GM23338 (cell line): ENCODE data around the gene GCLM. TPM values are rescaled to one million over a fixed set of nuclear protein-coding genes. Genes with fewer than 3 reads are reported as not detected.

ENCODE experiments used
- ATAC-seq: fragments of 200-7000 bp; cut with Tn5 transposase; 3 replicates; pipeline ENCODE4 v1.9.1; 2020
- DNase-seq: peaks from one replicate; pipeline ENCODE4 v3.0.0-alpha.2; 2015; ENCODE audit warnings: low spot score
- H2AFZ ChIP-seq: fragments of 200-600 bp; sonication (generic); 2 replicates; pipeline ENCODE4 v1.8.0; 2016; ENCODE audit warnings: antibody characterized with exemption, mild to moderate bottlenecking, moderate library complexity
- H3F3A ChIP-seq: fragments of 200-600 bp; sonication (generic); replicated peaks from 2 replicates; pipeline ENCODE4 v1.8.0; 2017; ENCODE audit warnings: antibody characterized with exemption, mixed run types, low read depth
- H3K27ac ChIP-seq: fragments of 200-600 bp; sonication (generic); 2 replicates; pipeline ENCODE4 v1.6.1; 2016; ENCODE audit warnings: low read depth
- H3K27me3 ChIP-seq: fragments of 200-600 bp; sonication (generic); 2 replicates; pipeline ENCODE4 v1.8.0; 2016; ENCODE audit warnings: mild to moderate bottlenecking, mixed run types, moderate library complexity; ENCODE audit not compliant: insufficient read depth
- H3K36me3 ChIP-seq: fragments of 200-600 bp; sonication (generic); 2 replicates; pipeline ENCODE4 v1.8.0; 2016; ENCODE audit warnings: mild to moderate bottlenecking; ENCODE audit not compliant: insufficient read depth
- H3K4me1 ChIP-seq: fragments of 200-600 bp; sonication (generic); 2 replicates; pipeline ENCODE4 v1.8.0; 2016; ENCODE audit warnings: mild to moderate bottlenecking, moderate library complexity; ENCODE audit not compliant: insufficient read depth
- H3K4me2 ChIP-seq: fragments of 200-600 bp; sonication (generic); 2 replicates; pipeline ENCODE4 v1.7.1; 2017; ENCODE audit warnings: mixed run types
- H3K4me3 ChIP-seq: fragments of 200-600 bp; sonication (generic); 2 replicates; pipeline ENCODE4 v1.6.1; 2016; ENCODE audit warnings: mixed run types
- H3K79me2 ChIP-seq: fragments of 200-600 bp; sonication (generic); replicated peaks from 2 replicates; pipeline ENCODE4 v1.8.0; 2017; ENCODE audit warnings: mild to moderate bottlenecking; ENCODE audit not compliant: insufficient read depth
- H3K9me2 ChIP-seq: fragments of 200-600 bp; sonication (generic); 2 replicates; pipeline ENCODE4 v1.8.0; 2017; ENCODE audit not compliant: insufficient read depth
- H4K20me1 ChIP-seq: fragments of 200-600 bp; sonication (generic); replicated peaks from 2 replicates; pipeline ENCODE4 v1.8.0; 2017; ENCODE audit warnings: mild to moderate bottlenecking; ENCODE audit not compliant: insufficient read depth
- H3K27ac Mint-ChIP-seq: 2 replicates; pipeline ENCODE4 v1.8.0; 2020; ENCODE audit warnings: inconsistent platforms, mild to moderate bottlenecking, moderate library complexity, mixed read lengths
- H3K27me3 Mint-ChIP-seq: 3 replicates; pipeline ENCODE4 v1.8.0; 2022; ENCODE audit warnings: low read depth, mild to moderate bottlenecking, moderate library complexity, mixed read lengths, inconsistent platforms; ENCODE audit not compliant: insufficient read depth, poor library complexity
- H3K36me3 Mint-ChIP-seq: 3 replicates; pipeline ENCODE4 v1.8.0; 2021; ENCODE audit warnings: low read depth, mild to moderate bottlenecking, inconsistent platforms, moderate library complexity, mixed read lengths
- H3K4me1 Mint-ChIP-seq: 3 replicates; pipeline ENCODE4 v1.8.0; 2020; ENCODE audit warnings: mild to moderate bottlenecking, inconsistent platforms, mixed read lengths
- H3K4me3 Mint-ChIP-seq: 3 replicates; pipeline ENCODE4 v1.8.0; 2021; ENCODE audit warnings: moderate library complexity, mild to moderate bottlenecking, inconsistent platforms, mixed read lengths
- H3K9me3 Mint-ChIP-seq: 3 replicates; pipeline ENCODE4 v1.8.0; 2020; ENCODE audit warnings: moderate library complexity, mild to moderate bottlenecking, inconsistent platforms, mixed read lengths
- CREB1 ChIP-seq: fragments of 250-450 bp; sonication (Bioruptor Pico); IDR thresholded peaks from 2 replicates; pipeline ENCODE4 v1.5.0; 2020; ENCODE audit warnings: low read depth, mild to moderate bottlenecking, moderate library complexity
- EZH2 ChIP-seq: fragments of 200-600 bp; sonication (generic); IDR thresholded peaks from one replicate; pipeline ENCODE4 v1.8.0; 2017; ENCODE audit warnings: antibody characterized with exemption, mild to moderate bottlenecking, low read depth; ENCODE audit not compliant: unreplicated experiment
- EZH2phosphoT487 ChIP-seq: fragments of 200-600 bp; sonication (generic); IDR thresholded peaks from one replicate; pipeline ENCODE4 v1.8.1; 2018; ENCODE audit warnings: antibody characterized with exemption; ENCODE audit not compliant: unreplicated experiment
- JUNB ChIP-seq: IDR thresholded peaks from one replicate; pipeline ENCODE4 v1.6.1; 2016; ENCODE audit warnings: antibody characterized with exemption; ENCODE audit not compliant: unreplicated experiment
- NANOG ChIP-seq: IDR thresholded peaks from 2 replicates; pipeline ENCODE4 v1.6.1; 2016; ENCODE audit warnings: antibody characterized with exemption, borderline replicate concordance
- POLR2AphosphoS5 ChIP-seq: IDR thresholded peaks from 2 replicates; pipeline ENCODE4 v1.6.1; 2016; ENCODE audit warnings: antibody characterized with exemption, low read depth
- REST ChIP-seq: IDR thresholded peaks from one replicate; pipeline ENCODE4 v1.6.1; 2018; ENCODE audit warnings: antibody characterized with exemption; ENCODE audit not compliant: unreplicated experiment
- STAT1 ChIP-seq: IDR thresholded peaks from one replicate; pipeline ENCODE4 v1.6.1; 2016; ENCODE audit warnings: antibody characterized with exemption; ENCODE audit not compliant: unreplicated experiment
- ZNF114 ChIP-seq: fragments of 250-450 bp; sonication (Bioruptor Pico); IDR thresholded peaks from 2 replicates; pipeline ENCODE4 v1.5.0; 2020; ENCODE audit warnings: mild to moderate bottlenecking, moderate library complexity
- ZNF331 ChIP-seq: fragments of 250-450 bp; sonication (Bioruptor Pico); IDR thresholded peaks from 2 replicates; pipeline ENCODE4 v1.5.0; 2020; ENCODE audit warnings: low read depth, mild to moderate bottlenecking, moderate library complexity
- ZNF462 ChIP-seq: fragments of 250-450 bp; sonication (Bioruptor Pico); IDR thresholded peaks from 2 replicates; pipeline ENCODE4 v1.5.0; 2020; ENCODE audit warnings: mild to moderate bottlenecking, moderate library complexity
- polyA plus RNA-seq: library from polyadenylated mRNA; unstranded; fragments of >200 nt; fragmentation: Nextera tagmentation; extraction: Ambion mirVana; gene quantifications from 2 replicates; pipeline ENCODE4 v1.2.1, GENCODE V29; 2016
- total RNA-seq: library from RNA; depleted of rRNA; stranded (reverse); fragments of >200 nt; shearing (Covaris generic); gene quantifications from 2 replicates; pipeline ENCODE4 v1.2.3, GENCODE V29; 2014
- TF ChIP-seq, protein P1 (sequence below): IDR thresholded peaks from 2 replicates; pipeline ENCODE4 v1.6.1; 2016; ENCODE audit warnings: antibody characterized with exemption
- TF ChIP-seq, protein P2 (sequence below), 2 experiments: fragments of 200-600 bp in 1 of 2; sonication (generic) in 1 of 2; conservative IDR thresholded peaks; 2 replicates each; pipeline versions ENCODE4 v1.5.1 to v1.6.1; 2016 to 2017; ENCODE audit warnings: antibody characterized with exemption in 2 of 2, low read depth in 2 of 2, mild to moderate bottlenecking in 2 of 2, moderate library complexity in 1 of 2

Gene GCLM
- total and polyA plus RNA-seq, 2 experiments from 2014 or later = 10.4 to 12.8 TPM

DNA sequence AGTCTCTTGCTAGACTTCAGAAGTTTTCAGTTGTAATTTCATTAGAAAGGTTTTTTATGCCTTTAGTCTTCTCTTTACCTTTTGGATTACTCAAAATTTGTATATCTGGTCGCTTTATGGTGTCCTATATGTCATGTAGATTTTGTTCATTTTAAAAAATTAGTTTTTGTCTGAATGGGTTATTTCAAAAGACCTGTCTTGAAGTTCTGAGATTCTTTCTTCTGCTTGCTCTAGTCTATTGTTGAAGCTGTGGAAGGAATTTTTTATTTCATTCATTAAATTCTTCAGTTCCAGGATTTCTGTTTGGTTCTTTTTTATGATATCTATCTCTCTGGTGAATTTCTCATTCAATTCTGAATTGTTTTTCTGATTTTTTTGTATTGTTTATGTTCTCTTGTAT, 46.5 kb upstream of the GCLM start:
- peaks cover 13% of the 10 kb centered on the region for H3K36me3 Mint-ChIP-seq
- Histone ChIP-seq H3K4me3 (no peak overlapping the region), H3K4me2 (no peak overlapping the region), H3K9me2 (0 out of 2 replicates have a peak, but pooled peaks cover 8% of the 10 kb centered on the region), H3K36me3 (peaks cover 14% of the 10 kb centered on the region), H3K4me1 (no peaks in the 10 kb centered on the region), H2AFZ (no peak overlapping the region), H3K27ac (no peak overlapping the region), H3K79me2 (no peaks in the 10 kb centered on the region), H3F3A (no peaks in the 10 kb centered on the region), H3K27me3 (no peaks in the 10 kb centered on the region), H4K20me1 (no peaks in the 10 kb centered on the region)
- no peak overlapping the region for H3K27ac Mint-ChIP-seq
- H3K27me3 Mint-ChIP-seq = peaks cover 1% of the 10 kb centered on the region
- TF ChIP-seq JUNB (no peak), ZNF114 (CRISPR knock-in tag) (no peak), REST (no peak), EZH2 (no peak), POLR2AphosphoS5 (no peak), EZH2phosphoT487 (no peak), NANOG (no peak), ZNF331 (CRISPR knock-in tag) (no peak), ZNF462 (CRISPR knock-in tag) (no peak), CREB1 (CRISPR knock-in tag) (no peak), STAT1 (no peak)
- TF ChIP-seq, protein P1, sequence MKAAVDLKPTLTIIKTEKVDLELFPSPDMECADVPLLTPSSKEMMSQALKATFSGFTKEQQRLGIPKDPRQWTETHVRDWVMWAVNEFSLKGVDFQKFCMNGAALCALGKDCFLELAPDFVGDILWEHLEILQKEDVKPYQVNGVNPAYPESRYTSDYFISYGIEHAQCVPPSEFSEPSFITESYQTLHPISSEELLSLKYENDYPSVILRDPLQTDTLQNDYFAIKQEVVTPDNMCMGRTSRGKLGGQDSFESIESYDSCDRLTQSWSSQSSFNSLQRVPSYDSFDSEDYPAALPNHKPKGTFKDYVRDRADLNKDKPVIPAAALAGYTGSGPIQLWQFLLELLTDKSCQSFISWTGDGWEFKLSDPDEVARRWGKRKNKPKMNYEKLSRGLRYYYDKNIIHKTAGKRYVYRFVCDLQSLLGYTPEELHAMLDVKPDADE = no peak
- TF ChIP-seq, protein P2, sequence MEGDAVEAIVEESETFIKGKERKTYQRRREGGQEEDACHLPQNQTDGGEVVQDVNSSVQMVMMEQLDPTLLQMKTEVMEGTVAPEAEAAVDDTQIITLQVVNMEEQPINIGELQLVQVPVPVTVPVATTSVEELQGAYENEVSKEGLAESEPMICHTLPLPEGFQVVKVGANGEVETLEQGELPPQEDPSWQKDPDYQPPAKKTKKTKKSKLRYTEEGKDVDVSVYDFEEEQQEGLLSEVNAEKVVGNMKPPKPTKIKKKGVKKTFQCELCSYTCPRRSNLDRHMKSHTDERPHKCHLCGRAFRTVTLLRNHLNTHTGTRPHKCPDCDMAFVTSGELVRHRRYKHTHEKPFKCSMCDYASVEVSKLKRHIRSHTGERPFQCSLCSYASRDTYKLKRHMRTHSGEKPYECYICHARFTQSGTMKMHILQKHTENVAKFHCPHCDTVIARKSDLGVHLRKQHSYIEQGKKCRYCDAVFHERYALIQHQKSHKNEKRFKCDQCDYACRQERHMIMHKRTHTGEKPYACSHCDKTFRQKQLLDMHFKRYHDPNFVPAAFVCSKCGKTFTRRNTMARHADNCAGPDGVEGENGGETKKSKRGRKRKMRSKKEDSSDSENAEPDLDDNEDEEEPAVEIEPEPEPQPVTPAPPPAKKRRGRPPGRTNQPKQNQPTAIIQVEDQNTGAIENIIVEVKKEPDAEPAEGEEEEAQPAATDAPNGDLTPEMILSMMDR (conservative IDR thresholded peaks at IDR 0.05; ENCODE audit: low read depth in 2 of 2) = no peak
- peaks cover 41% of the 10 kb centered on the region for H3K9me3 Mint-ChIP-seq
- H3K4me1 Mint-ChIP-seq = no peaks in the 10 kb centered on the region
- H3K4me3 Mint-ChIP-seq = no peak overlapping the region
- no peak for DNase-seq
- no peak for ATAC-seq
